ENCODE results near the gene INSYN2A.

INSYN2A gene

DNA sequence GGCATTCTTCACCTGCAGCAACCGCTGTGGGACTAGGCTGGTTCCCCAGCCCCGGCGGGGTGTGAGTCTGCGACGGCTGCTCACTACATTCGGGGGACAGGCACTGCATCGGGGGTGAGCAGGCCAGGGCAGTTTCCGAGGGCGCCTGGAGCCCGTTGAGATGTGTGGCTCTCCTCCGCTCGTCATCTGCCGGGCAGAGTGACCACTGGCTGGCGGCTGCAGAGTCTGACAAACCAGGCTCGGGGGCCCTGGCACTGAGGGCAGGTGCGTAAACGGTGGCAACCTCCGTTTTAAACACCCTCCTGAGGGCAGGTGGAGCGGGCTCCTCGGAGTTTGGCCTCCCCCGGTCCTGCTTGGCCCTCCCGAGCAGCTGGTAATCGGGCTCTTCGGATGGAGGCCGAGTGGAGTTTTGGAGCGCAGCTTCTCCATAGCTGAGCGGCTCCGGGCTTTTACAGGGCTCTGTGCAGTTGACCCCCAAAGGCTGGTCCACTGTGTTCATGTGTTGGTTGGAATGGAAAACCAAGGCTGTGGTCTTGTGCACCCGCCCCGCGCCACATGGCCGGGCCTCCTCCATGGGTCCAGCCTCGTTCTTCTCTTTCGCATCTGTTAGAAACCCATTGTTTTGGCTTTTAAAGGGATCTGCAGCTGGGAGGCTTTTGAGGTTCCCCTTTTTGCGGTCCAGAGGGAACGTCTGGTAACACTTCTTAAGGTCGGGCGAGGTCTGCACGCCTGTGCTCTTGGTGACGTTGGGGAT, 20.9 kb downstream of the INSYN2A start:
- H3K36me3 Mint-ChIP-seq (ENCODE audit: low read depth): no peaks in the 10 kb centered on the region
- H3K4me3 Mint-ChIP-seq: no peak overlapping the region
- no peaks in the 10 kb centered on the region for H3K9me3 Mint-ChIP-seq
- H3K4me1 Mint-ChIP-seq: no peaks in the 10 kb centered on the region
- H3K27ac Mint-ChIP-seq: no peak overlapping the region
- DNase-seq: no peak
- TF ChIP-seq, protein P1, sequence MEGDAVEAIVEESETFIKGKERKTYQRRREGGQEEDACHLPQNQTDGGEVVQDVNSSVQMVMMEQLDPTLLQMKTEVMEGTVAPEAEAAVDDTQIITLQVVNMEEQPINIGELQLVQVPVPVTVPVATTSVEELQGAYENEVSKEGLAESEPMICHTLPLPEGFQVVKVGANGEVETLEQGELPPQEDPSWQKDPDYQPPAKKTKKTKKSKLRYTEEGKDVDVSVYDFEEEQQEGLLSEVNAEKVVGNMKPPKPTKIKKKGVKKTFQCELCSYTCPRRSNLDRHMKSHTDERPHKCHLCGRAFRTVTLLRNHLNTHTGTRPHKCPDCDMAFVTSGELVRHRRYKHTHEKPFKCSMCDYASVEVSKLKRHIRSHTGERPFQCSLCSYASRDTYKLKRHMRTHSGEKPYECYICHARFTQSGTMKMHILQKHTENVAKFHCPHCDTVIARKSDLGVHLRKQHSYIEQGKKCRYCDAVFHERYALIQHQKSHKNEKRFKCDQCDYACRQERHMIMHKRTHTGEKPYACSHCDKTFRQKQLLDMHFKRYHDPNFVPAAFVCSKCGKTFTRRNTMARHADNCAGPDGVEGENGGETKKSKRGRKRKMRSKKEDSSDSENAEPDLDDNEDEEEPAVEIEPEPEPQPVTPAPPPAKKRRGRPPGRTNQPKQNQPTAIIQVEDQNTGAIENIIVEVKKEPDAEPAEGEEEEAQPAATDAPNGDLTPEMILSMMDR (IDR thresholded peaks at IDR 0.05): no peak
- peaks cover 3% of the 10 kb centered on the region for H3K27me3 Mint-ChIP-seq (ENCODE audit: low read depth, poor library complexity)

DNA sequence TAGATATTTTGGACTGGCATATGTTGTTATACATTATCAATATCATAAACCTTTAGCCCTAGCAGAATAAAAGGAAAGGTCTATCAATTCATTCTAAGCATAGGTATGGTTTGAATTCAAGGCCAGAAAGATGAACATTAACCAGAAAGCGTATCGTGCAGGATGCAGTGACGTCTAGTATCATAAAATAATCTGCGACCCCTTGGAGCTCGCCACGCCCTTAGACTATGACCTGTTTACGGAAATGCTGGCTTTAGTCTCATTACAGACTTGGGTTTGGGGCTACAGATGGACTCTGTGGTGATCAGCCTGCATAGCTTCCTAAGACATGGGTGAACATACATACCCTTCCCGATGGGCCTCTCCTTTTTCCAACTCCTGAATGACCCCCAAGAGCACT, 21.5 kb downstream of the INSYN2A start:
- Mint-ChIP-seq H3K36me3 (ENCODE audit: low read depth) (no peaks in the 10 kb centered on the region), H3K27ac (no peak overlapping the region), H3K9me3 (no peaks in the 10 kb centered on the region), H3K27me3 (ENCODE audit: low read depth, poor library complexity) (peaks cover 3% of the 10 kb centered on the region), H3K4me3 (no peak overlapping the region), H3K4me1 (no peaks in the 10 kb centered on the region)
- no peak for DNase-seq
- TF ChIP-seq, protein P1 (IDR thresholded peaks at IDR 0.05): no peak

DNA sequence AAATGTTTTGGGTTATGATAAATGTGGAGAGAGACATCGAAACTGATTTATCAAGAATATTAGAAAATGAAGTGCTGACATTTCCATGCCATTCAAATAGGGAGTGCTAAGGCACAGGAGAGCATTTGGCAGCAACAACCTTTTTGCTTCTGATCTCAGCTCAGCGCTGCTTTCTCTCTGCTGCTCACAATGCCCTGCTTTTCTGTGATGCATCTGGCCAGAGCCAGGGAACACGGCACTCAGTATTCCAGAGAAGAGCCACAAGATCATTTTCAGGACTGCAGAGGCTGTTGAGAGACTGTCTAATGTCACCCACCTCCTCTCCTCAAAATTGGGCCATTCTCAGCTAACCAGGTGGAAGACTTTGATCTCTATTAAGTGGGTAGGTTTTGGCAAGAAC, 28.1 kb downstream of the INSYN2A start:
- H3K36me3 Mint-ChIP-seq (ENCODE audit: low read depth): no peaks in the 10 kb centered on the region
- H3K9me3 Mint-ChIP-seq: no peaks in the 10 kb centered on the region
- TF ChIP-seq, protein P1 (IDR thresholded peaks at IDR 0.05): no peak
- peaks cover 6% of the 10 kb centered on the region for H3K4me1 Mint-ChIP-seq
- peaks cover 2% of the 10 kb centered on the region for H3K27me3 Mint-ChIP-seq (ENCODE audit: low read depth, poor library complexity)
- no peak overlapping the region for H3K4me3 Mint-ChIP-seq
- no peak for DNase-seq
- H3K27ac Mint-ChIP-seq: no peak overlapping the region

DNA sequence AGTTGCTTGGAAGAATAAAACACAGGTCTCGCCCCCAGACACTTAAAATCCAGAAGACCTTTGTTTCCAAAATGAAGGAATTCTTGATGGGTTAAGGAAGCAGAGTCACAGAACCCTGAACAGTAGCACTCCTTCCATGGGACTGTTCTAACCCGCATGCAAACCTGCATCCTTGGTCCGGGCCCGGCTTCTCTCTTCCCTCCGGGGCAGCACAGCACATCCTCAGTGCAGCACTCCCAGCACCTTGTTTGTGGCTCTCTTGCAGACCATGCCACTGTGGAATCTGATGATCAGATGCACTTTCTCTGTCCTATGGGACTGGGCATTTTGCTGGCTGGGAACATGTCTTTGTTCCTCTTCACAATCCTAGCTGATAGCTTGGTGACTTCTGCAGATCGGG, 33.5 kb downstream of the INSYN2A start:
- peaks cover 20% of the 10 kb centered on the region for H3K4me1 Mint-ChIP-seq
- peaks cover 2% of the 10 kb centered on the region for H3K27me3 Mint-ChIP-seq (ENCODE audit: low read depth, poor library complexity)
- DNase-seq: no peak
- no peak overlapping the region for H3K27ac Mint-ChIP-seq
- H3K36me3 Mint-ChIP-seq (ENCODE audit: low read depth): no peaks in the 10 kb centered on the region
- H3K9me3 Mint-ChIP-seq: no peaks in the 10 kb centered on the region
- TF ChIP-seq, protein P1 (IDR thresholded peaks at IDR 0.05): no peak
- no peak overlapping the region for H3K4me3 Mint-ChIP-seq

DNA sequence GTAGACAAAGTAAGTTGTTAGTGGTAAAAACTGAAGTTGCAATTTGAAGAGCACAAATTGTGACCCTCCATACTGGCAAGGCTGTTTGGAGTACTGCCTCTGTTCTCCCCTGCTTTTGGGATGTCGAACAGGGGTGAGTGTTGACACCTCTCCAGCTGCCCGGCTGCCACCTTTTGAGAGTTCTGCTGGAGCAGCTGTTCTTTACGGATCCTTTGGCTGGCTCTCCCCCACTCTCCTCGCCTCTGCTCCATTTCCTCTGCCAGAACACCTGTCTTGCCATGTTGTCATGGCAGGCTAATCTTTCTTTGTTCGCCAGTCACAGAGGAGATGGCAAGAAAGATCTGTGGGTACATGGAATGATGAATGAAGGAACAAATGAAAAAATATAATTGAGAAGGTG, 34.9 kb downstream of the INSYN2A start:
- Mint-ChIP-seq H3K9me3 (no peaks in the 10 kb centered on the region), H3K27ac (no peak overlapping the region), H3K4me3 (no peak overlapping the region), H3K36me3 (ENCODE audit: low read depth) (no peaks in the 10 kb centered on the region), H3K27me3 (ENCODE audit: low read depth, poor library complexity) (peaks cover 2% of the 10 kb centered on the region), H3K4me1 (peaks cover 20% of the 10 kb centered on the region)
- DNase-seq: no peak
- TF ChIP-seq, protein P1 (IDR thresholded peaks at IDR 0.05): no peak

DNA sequence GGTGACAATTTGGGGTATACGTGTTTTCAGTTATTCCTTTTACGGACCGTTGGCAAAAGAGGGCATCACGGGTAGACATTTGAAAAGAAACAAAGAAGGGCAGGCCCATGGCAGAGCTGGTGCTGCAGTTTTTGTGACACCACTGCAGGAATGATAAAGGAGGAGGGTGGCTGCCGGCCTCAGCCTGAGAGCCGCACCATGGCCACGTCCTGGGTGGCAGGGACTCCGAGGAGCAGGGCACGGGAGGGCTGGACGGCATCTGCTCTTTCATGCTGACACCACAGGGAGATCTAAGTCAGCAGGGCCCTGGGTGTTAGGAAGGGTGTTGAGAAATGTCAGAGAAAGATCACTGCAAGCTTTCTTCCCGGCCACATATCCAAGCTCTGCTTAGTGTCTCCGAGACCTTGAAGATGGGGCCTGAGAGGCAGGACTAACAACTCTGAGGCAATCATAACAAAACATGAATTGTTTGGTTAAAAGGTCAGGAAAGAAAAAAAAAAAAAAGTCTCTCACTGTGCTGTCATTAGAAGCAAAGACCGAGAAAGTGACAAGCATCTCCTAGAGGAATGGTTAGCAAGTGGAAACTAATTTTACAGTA, 36.6 kb downstream of the INSYN2A start:
- H3K27ac Mint-ChIP-seq: no peak overlapping the region
- H3K4me1 Mint-ChIP-seq: peaks cover 20% of the 10 kb centered on the region
- H3K36me3 Mint-ChIP-seq (ENCODE audit: low read depth): no peaks in the 10 kb centered on the region
- TF ChIP-seq, protein P1 (IDR thresholded peaks at IDR 0.05): no peak
- no peak overlapping the region for H3K4me3 Mint-ChIP-seq
- DNase-seq: no peak
- peaks cover 2% of the 10 kb centered on the region for H3K27me3 Mint-ChIP-seq (ENCODE audit: low read depth, poor library complexity)
- no peaks in the 10 kb centered on the region for H3K9me3 Mint-ChIP-seq
